Effector memory CD4-positive, alpha-beta T cell (primary cell): ENCODE measurements around the gene C1QTNF8.

Experiments used
- DNase-seq, 3 donors: peaks; one replicate each; pipeline ENCODE4 v3.0.0-alpha.2; 2020
- H3K27ac ChIP-seq: 2 replicates; pipeline ENCODE4 v1.7.0; 2013; ENCODE audit warnings: mild to moderate bottlenecking, low read length, moderate library complexity; ENCODE audit not compliant: insufficient read depth, poor library complexity, severe bottlenecking
- H3K27me3 ChIP-seq: replicated peaks from 2 replicates; pipeline ENCODE4 v1.7.0; 2013; ENCODE audit warnings: mild to moderate bottlenecking, low read length; ENCODE audit not compliant: insufficient read depth, control insufficient read depth, poor library complexity, severe bottlenecking
- H3K36me3 ChIP-seq: 2 replicates; pipeline ENCODE4 v1.7.0; 2013; ENCODE audit warnings: mild to moderate bottlenecking, low read length, moderate library complexity; ENCODE audit not compliant: control insufficient read depth, insufficient read depth
- H3K4me1 ChIP-seq: 2 replicates; pipeline ENCODE4 v1.7.0; 2013; ENCODE audit warnings: low read length, mild to moderate bottlenecking; ENCODE audit not compliant: control insufficient read depth, insufficient read depth, poor library complexity, severe bottlenecking
- H3K4me3 ChIP-seq: 2 replicates; pipeline ENCODE4 v1.7.0; 2013; ENCODE audit warnings: low read length, low read depth, mild to moderate bottlenecking; ENCODE audit not compliant: insufficient read depth, poor library complexity, severe bottlenecking
- H3K9me3 ChIP-seq: 2 replicates; pipeline ENCODE4 v1.7.0; 2013; ENCODE audit warnings: mild to moderate bottlenecking, low read length, moderate library complexity; ENCODE audit not compliant: control insufficient read depth

C1QTNF8 gene

DNA sequence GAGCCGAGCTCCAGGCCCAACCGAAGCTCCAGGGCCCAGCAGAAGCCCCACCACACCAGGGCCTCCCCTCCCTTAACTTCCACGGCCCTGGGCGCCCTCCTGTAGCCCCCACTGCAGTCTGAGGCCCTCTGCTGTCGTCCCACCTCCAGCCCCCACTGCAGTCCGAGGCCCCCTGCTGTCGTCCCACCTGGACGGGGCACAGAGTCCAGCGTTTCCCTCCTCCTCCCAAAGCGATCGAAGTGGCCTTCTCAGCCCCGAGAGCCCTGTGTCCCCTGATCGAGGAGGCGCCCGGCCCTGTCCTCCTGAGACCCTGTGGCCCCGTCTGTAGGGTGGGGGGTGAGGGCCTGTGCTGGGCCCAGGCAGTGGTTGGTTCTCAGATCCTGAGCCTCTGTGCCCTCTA, 31.1 kb upstream of the C1QTNF8 start:
- Histone ChIP-seq H3K4me1 (no peaks in the 10 kb centered on the region), H3K4me3 (no peak overlapping the region), H3K27me3 (no peaks in the 10 kb centered on the region), H3K27ac (no peak overlapping the region), H3K36me3 (no peaks in the 10 kb centered on the region), H3K9me3 (no peaks in the 10 kb centered on the region)
- DNase-seq = no peak

DNA sequence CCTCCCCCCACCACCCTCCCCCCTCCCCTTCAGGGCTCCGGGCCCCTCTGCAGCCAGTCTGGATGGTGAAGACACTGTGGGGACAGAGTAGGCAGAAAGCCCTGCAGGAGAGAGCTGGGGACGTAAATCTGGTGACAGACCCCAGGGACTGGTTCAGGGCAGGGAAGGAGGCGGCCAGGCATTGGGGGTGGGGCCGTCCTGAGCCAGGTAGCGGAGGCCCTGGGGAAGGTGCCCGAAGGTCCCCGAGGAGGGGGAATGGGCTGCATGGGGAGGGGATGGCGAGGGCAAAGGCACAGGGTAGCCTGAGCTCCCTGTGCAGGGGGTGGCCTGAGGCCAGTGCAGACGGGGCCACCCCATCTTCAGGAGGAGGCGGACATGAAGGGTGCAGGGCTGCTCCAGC, 30.5 kb upstream of the C1QTNF8 start:
- H3K9me3 ChIP-seq = no peaks in the 10 kb centered on the region
- H3K4me3 ChIP-seq = no peak overlapping the region
- H3K36me3 ChIP-seq = no peaks in the 10 kb centered on the region
- DNase-seq = no peak
- no peaks in the 10 kb centered on the region for H3K27me3 ChIP-seq
- H3K4me1 ChIP-seq = no peaks in the 10 kb centered on the region
- no peak overlapping the region for H3K27ac ChIP-seq

DNA sequence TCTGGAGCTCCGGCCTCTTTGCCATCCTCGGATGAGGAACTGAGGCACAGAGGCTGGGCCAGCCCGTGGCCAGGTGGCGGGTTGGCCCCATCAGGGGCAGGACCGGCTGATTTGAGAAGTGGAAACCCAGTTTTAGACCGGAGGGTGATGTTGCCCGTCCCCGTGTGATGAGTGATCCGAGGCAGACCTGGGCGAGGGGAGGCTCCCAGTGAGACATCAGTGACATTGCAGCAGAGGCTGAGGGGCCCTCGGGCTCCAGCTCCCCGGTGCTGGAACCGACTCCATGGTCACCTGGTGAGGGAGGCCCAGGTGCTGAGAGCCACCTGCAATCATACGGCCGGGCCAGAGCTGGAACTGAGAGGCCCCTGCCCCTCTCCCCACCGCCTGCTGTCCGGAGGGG, 30.0 kb upstream of the C1QTNF8 start:
- Histone ChIP-seq H3K27ac (no peak overlapping the region), H3K4me1 (no peaks in the 10 kb centered on the region), H3K36me3 (no peaks in the 10 kb centered on the region), H3K9me3 (no peaks in the 10 kb centered on the region), H3K4me3 (no peak overlapping the region), H3K27me3 (no peaks in the 10 kb centered on the region)
- DNase-seq = no peak

DNA sequence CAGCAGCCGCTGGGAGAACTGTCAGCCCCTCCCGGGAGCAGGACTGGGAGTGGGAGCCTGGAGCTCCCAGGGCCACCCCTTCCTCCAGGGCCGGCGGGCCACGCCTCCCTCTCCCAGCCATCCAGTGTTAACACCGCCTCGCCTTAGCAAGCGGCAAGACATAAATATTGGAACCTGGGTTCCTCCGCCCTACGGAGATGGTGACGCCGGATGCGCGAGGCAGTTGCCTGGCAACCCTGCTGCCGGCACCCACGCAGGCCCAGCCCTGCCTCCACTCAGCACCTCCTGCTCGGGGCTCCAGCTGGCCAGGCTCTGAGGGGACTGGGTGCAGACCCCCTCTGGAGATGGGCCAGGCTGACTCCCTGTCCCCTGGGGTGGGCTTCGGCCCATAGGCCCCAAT, 29.4 kb upstream of the C1QTNF8 start:
- H3K36me3 ChIP-seq = no peaks in the 10 kb centered on the region
- H3K4me1 ChIP-seq = no peaks in the 10 kb centered on the region
- DNase-seq = no peak
- no peak overlapping the region for H3K27ac ChIP-seq
- no peaks in the 10 kb centered on the region for H3K27me3 ChIP-seq
- no peak overlapping the region for H3K4me3 ChIP-seq
- H3K9me3 ChIP-seq = no peaks in the 10 kb centered on the region

DNA sequence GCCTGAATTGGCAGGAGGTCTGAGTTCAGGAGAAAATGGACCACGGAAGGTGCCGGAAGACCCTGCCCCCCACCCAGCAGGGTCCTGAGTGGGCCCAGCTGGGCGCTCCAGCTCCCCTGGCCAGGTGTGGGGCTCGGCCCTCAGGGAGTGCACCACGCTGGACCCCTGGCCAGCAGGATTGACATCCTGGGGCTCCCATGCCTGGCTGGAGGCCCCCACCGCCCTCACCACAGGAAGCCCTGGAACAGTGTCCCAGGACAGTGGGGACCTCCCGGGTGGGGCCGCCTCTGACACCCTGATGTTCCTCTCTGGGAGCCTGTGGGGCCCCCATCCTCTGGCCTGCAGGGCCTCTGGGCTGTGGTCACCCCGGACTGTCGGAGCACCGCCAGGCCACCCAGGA, 28.8 kb upstream of the C1QTNF8 start:
- Histone ChIP-seq H3K9me3 (no peaks in the 10 kb centered on the region), H3K36me3 (no peaks in the 10 kb centered on the region), H3K4me3 (no peak overlapping the region), H3K4me1 (no peaks in the 10 kb centered on the region), H3K27me3 (no peaks in the 10 kb centered on the region), H3K27ac (no peak overlapping the region)
- no peak for DNase-seq

DNA sequence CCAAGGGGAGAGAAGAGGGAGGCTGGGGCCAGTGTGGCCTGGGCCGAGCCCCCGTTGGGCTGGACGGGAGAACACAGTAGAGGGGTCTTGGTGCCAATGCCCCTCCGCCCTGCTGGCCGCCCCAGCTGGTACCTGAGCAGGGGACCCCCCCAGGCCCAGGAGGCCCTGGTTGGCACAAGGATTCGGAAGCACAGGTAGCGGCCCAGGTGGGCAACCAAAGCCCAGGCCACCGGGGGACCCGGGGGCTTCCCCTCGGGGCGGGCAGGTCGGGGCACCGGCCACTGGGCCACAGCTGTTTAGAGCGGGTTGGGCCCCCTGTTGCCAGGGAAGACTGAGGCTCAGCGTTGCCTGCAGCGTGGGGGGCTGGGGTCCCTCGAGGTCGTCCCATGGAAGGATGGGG, 28.2 kb upstream of the C1QTNF8 start:
- H3K4me1 ChIP-seq = no peaks in the 10 kb centered on the region
- DNase-seq = no peak
- H3K36me3 ChIP-seq = no peaks in the 10 kb centered on the region
- no peaks in the 10 kb centered on the region for H3K9me3 ChIP-seq
- no peaks in the 10 kb centered on the region for H3K27me3 ChIP-seq
- H3K4me3 ChIP-seq = no peak overlapping the region
- H3K27ac ChIP-seq = no peak overlapping the region

DNA sequence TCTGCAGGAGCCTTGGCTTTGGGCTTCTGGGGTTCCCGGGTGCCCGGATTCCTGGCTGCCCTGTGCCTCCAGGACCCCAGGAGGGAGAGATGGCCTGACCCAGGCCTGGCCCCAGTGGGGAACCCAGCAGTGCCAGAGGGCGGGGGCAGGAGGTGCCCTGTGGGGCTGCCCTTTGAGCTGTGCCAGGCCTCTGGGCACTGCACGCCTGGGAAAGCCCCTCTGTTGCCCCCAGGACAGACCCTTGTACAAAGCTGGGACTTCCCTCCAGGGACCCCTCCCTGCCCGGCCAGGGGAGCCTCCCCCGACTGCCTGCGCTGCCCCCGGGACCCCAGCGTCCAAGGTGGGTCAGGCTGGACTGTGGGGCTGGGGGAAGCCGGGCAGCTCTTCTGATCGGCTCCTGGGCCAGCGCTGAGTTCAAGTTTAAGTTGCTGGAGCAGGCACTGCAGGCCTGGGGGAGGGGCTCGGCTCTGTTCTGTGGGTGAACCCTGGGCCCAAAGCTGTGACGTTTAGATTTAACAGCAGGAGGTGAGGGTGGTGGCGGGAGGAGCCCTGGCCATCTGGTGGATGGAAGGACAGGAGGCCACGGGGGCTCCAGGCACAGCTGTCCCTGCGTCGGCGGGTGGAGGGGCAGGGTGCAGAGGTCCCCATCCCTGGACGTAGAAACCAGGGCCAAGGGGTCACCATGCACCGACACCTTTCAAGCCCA, 27.6 kb upstream of the C1QTNF8 start:
- Histone ChIP-seq H3K4me3 (no peak overlapping the region), H3K27ac (no peak overlapping the region), H3K27me3 (no peaks in the 10 kb centered on the region), H3K36me3 (no peaks in the 10 kb centered on the region), H3K9me3 (no peaks in the 10 kb centered on the region), H3K4me1 (no peaks in the 10 kb centered on the region)
- no peak for DNase-seq

DNA sequence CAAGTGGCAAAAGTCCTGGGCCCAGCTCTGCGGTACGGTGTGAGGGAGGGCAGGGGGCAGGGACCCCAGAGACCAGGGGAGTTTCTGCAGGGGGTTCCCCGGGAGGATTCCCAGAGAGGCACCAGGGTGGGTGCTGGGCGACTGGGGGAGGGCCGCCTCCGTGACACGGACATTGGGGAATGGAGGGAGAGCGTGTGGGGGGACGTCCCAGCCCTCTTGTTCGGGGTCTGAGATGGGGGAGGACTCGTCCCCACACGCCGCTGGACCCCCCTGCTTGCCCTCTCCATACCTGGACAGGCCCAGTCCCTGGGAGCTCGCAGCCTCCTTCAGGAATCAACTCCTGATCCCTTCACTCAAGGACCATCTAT, 26.3 kb upstream of the C1QTNF8 start:
- H3K4me3 ChIP-seq = no peak overlapping the region
- no peak for DNase-seq
- H3K27me3 ChIP-seq = peaks cover under 1% of the 10 kb centered on the region
- no peaks in the 10 kb centered on the region for H3K36me3 ChIP-seq
- no peak overlapping the region for H3K27ac ChIP-seq
- H3K4me1 ChIP-seq = no peaks in the 10 kb centered on the region
- no peaks in the 10 kb centered on the region for H3K9me3 ChIP-seq

DNA sequence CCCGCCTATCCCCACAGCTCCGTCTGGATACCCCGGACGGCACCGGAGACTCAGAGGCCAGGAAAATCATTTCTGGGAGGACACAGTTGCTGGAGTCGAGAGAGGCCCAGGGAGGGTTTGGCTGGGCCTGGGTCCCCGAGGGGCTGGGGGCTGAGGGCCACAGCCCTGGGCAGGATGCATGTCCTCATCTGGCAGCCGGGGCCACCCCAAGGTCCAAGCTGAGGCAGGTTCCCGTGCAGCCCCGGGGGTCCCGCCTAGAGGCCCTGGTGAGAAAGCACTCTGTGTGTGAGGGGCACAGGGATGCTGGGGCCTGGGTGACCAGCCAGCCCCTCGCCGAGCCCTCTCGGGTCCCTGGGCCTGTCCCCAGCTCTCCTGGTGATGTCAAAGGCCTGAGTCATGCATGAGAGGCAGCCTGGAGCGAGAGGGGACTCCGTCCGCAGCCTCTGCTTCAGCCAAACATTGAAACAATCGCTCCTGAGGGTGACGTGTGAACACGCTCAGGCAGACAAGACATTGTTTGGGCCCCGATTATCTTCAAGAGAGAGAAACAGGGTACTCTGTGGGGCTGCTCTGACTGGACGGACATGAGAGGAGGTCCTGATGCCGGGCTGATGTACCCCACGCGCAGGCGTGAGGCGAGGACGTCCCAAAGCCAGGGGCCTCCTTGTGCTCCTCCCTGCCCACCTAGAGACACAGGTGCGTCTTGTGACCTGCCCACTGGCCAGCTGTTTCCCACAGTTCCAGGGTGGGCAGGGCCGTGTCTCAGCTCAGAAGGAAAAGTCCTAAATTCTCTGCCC, 25.8 kb upstream of the C1QTNF8 start:
- Histone ChIP-seq H3K4me3 (no peak overlapping the region), H3K9me3 (no peaks in the 10 kb centered on the region), H3K27me3 (peaks cover 4% of the 10 kb centered on the region), H3K36me3 (no peaks in the 10 kb centered on the region), H3K27ac (no peak overlapping the region), H3K4me1 (no peaks in the 10 kb centered on the region)
- DNase-seq = no peak

DNA sequence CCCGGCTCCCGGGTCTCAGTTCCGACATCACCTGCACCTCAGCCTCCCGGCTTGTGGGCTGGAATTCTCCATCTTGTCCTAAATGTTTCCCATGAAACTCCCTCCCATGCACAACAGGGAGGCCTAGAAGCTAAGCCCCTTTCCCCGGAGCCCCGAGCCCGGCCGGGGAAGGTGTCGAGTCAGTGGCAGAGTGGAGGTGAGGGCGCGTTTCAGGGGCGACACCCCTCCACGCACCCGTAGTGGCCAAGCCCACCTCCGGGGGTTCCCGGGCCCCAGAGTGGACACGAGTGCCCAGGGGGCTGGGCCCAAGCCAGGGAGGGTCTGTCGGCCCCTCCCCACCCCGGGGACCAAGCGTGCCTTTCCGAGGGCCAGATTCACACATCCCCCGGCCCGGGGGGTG, 25.0 kb upstream of the C1QTNF8 start:
- Histone ChIP-seq H3K27me3 (peaks cover 4% of the 10 kb centered on the region), H3K27ac (no peak overlapping the region)

More for the DNA sequence above, 25.0 kb upstream of the C1QTNF8 start:
- Histone ChIP-seq H3K9me3 (no peaks in the 10 kb centered on the region), H3K4me1 (no peaks in the 10 kb centered on the region), H3K4me3 (no peak overlapping the region), H3K36me3 (no peaks in the 10 kb centered on the region)
- DNase-seq = no peak
